WERI-Rb-1 (cell line): ENCODE data around the gene LTB.

ENCODE experiments used
- DNase-seq: peaks from one replicate; pipeline ENCODE4 v3.0.0-alpha.2; 2020
- H3K27ac ChIP-seq: fragments of 250-450 bp; sonication (Bioruptor Pico); 2 replicates; pipeline ENCODE4 v1.5.1; 2020; ENCODE audit warnings: mild to moderate bottlenecking, moderate library complexity
- H3K27me3 ChIP-seq: fragments of 250-450 bp; sonication (Bioruptor Pico); 2 replicates; pipeline ENCODE4 v1.5.1; 2021; ENCODE audit warnings: mild to moderate bottlenecking, low read depth, moderate library complexity; ENCODE audit not compliant: insufficient read depth, severe bottlenecking
- H3K36me3 ChIP-seq: fragments of 250-450 bp; sonication (Bioruptor Pico); 2 replicates; pipeline ENCODE4 v1.5.1; 2020; ENCODE audit warnings: mild to moderate bottlenecking, moderate library complexity
- H3K4me3 ChIP-seq: 2 replicates; pipeline ENCODE4 v1.5.1; 2011; ENCODE audit warnings: low read depth, mild to moderate bottlenecking, control low read depth, low read length
- H3K9me3 ChIP-seq: fragments of 250-450 bp; sonication (Bioruptor Pico); 2 replicates; pipeline ENCODE4 v1.5.1; 2021; ENCODE audit warnings: mild to moderate bottlenecking, moderate library complexity; ENCODE audit not compliant: severe bottlenecking
- TF ChIP-seq, protein P1 (sequence below): IDR thresholded peaks from 2 replicates; pipeline ENCODE4 v1.5.1; 2011; ENCODE audit warnings: low read depth, mild to moderate bottlenecking, control low read depth, inconsistent platforms, low read length

Gene LTB

DNA sequence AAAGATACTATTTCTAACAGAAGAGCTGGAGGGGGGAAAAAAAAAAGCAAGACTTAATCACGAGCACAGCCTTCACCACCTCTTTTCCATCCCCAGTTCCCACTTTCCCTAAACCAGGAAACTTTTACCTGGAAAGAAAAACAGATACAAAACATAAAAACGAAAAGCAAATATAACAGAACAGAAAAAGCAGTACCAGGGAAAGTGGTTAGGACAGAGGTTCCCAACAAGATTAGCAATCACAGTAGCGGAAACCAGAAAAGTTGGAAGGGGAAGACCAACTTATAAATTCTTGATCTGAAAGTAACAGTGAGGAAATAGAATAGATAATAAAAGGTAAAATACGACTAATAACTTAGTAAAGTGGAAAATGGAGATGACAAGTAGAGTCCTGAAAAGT, 41.6 kb downstream of the LTB start:
- Histone ChIP-seq H3K4me3 (peak overlapping the region; percentile 93), H3K9me3 (no peaks in the 10 kb centered on the region), H3K27ac (peak overlapping the region; percentile 99), H3K36me3 (peaks cover 68% of the 10 kb centered on the region), H3K27me3 (no peaks in the 10 kb centered on the region)
- TF ChIP-seq, protein P1, sequence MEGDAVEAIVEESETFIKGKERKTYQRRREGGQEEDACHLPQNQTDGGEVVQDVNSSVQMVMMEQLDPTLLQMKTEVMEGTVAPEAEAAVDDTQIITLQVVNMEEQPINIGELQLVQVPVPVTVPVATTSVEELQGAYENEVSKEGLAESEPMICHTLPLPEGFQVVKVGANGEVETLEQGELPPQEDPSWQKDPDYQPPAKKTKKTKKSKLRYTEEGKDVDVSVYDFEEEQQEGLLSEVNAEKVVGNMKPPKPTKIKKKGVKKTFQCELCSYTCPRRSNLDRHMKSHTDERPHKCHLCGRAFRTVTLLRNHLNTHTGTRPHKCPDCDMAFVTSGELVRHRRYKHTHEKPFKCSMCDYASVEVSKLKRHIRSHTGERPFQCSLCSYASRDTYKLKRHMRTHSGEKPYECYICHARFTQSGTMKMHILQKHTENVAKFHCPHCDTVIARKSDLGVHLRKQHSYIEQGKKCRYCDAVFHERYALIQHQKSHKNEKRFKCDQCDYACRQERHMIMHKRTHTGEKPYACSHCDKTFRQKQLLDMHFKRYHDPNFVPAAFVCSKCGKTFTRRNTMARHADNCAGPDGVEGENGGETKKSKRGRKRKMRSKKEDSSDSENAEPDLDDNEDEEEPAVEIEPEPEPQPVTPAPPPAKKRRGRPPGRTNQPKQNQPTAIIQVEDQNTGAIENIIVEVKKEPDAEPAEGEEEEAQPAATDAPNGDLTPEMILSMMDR = no peak
- DNase-seq = no peak

DNA sequence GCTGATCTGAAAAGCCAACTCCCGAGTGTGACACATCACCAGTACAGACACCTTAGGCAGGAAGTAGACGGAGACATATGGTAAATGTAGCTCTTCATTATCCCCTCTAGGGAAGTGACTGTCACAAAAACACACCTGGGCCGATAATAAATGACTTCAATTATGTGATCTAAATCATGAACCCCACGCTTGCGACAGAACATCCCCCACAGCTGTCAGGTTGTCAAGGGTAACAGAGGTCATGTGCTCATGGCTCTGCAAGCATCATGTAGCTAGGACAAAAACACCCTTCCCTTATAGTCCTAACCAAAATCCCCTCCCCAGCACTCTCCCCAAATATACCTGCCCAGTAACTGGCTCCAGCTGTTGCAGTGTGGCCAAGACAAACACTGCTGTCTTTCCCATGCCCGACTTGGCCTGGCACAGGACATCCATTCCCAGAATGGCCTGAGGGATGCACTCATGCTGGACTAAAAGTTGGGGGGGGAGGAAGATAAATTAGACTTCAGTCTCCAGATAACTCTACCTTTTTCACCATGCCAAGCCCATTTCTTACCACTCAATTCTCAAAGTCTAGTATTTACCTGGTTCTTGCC, 43.3 kb downstream of the LTB start:
- no peak for DNase-seq
- Histone ChIP-seq H3K9me3 (no peaks in the 10 kb centered on the region), H3K36me3 (peaks cover 84% of the 10 kb centered on the region), H3K27me3 (no peaks in the 10 kb centered on the region), H3K4me3 (no peak overlapping the region), H3K27ac (no peak overlapping the region)
- TF ChIP-seq, protein P1 = no peak

DNA sequence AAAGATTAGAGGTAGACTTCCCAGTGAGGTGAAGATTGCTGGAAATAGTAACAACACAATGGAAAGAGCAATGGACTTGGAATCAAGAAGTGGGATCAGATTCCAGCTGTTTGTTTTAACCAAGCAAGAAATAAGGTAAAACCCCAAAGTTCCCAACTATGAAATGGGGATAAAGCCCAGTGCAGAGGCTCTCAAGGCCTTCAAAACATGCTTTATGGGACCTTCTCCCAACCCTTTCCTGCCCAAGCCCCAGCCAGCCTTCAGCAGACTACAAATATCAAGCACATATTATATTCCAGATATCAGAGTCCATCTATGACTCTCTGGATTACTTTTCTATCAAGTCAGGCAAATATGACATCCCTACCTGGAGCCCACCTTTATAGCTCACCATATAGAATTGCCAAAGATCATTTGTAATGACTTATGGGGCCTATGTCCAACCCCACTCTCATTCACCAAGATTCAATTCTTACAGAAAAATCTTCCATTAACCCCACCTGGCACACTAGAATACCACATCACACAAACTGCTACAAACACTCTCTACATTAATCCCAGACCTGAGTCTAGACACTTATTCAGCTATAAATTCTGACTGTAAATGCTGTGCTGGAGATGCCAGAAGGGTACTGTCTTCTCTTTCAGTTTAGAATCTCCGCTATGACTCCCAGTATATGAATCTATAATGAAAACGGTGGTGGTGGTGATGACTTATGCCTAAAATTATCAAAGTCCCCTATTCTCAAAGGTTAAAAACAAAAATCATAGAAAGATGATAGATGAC, 46.5 kb downstream of the LTB start:
- H3K27me3 ChIP-seq = no peaks in the 10 kb centered on the region
- TF ChIP-seq, protein P1 = no peak
- no peaks in the 10 kb centered on the region for H3K9me3 ChIP-seq
- H3K27ac ChIP-seq = no peak overlapping the region
- peaks cover 100% of the 10 kb centered on the region for H3K36me3 ChIP-seq
- H3K4me3 ChIP-seq = no peak overlapping the region
- DNase-seq = no peak

DNA sequence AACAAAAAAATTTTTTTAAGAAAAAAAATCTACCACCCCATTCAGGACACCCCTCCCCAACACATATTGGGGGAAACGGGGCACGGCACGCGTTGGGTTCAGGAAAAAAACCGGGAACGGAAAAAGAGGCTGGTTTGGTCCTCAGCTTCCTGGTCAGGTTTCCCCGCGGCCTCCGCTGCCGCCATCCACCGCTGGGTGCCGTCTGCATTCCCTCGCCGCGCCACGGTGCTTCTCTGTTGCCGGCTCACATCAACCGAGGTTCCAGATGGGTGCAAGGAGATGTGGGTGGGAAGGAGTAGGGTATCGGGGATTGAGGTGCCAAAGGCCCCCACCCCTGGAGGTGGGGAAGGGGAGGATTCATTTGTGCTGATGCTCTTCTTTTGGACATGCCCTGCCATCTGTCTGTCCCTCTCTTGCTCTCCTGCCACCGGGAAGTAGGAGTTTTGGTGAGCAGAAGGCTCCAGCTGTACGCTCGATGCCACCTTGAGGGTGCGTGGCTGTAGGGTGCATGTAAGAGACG, 47.6 kb downstream of the LTB start:
- Histone ChIP-seq H3K27ac (no peak overlapping the region), H3K36me3 (peaks cover 100% of the 10 kb centered on the region), H3K27me3 (no peaks in the 10 kb centered on the region), H3K4me3 (no peak overlapping the region), H3K9me3 (no peaks in the 10 kb centered on the region)
- no peak for DNase-seq
- TF ChIP-seq, protein P1 = no peak

DNA sequence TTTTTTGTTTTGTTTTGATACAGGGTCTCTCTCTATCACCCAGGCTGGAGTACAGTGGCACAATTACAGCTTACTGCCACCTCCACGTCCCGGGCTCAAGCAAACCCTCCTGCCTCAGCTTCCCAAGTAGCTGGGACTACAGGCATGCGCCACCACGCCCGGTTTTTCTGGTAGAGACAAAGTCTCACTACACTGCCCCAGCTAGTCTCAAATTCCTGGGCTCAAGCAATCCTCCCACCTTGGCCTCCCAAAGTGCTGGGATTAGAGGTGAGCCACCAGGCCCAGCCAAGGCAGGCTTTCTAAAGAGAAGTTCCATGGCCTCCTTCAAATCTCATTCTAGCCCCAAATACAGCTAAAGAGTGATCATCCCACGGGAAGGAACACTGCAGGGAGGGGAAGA, 48.2 kb downstream of the LTB start:
- no peak overlapping the region for H3K4me3 ChIP-seq
- DNase-seq = no peak
- TF ChIP-seq, protein P1 = no peak
- H3K27ac ChIP-seq = no peak overlapping the region
- H3K36me3 ChIP-seq = peaks cover 97% of the 10 kb centered on the region
- no peaks in the 10 kb centered on the region for H3K9me3 ChIP-seq
- no peaks in the 10 kb centered on the region for H3K27me3 ChIP-seq
